ENCODE results near the gene CBY1. TPM values are rescaled to one million over a fixed set of nuclear protein-coding genes. Genes with fewer than 3 reads are reported as not detected.

The CBY1 gene
- total RNA-seq, 1 experiment from 2014 or later: 12.9 TPM

DNA sequence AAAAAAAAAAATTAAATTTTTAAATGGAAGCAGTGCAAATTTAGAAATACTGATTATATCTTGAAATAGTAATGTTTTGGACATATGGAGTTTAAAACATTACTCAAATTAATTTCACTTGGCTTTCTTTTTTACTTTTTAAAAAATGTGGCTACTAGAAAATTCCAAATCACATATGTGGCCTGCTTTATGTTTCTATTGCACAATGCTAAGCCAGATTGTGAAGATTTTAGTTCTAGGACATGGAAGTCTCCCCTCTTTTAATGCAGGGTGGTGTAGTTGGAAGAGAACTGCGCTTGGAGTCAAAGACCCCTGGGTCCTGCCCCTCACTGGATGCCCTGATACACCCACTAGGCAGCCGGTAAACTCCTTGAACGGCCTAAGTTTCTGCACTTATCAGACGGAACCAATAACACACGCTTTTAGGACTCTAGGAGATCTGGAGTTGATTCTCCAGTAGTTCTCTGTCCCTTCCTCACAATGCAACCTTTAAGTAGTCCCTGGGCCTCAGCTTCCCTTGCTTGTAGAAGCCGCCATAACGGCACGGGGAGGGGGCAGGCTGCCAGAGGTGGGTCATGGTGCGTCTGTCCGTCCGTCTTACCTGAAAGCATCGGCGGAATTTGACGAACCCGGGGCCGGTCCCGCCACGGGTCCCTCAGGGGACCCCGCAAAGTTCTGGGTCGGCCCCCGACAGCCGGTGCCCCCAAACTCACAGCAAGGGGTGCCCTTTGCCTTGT lies 751 bp upstream of the CBY1 start:
- BruUV-seq (replicated peaks): TSS peak; percentile 89
- peak; percentile 15 for DNase-seq

GRCh38 chr22:38657045-38657909 lies 839 bp downstream of the CBY1 start:
- CTCF ChIA-PET: no interaction called here
- ATAC-seq (peak; percentile 30), DNase-seq (peak; percentile 31)
- no peaks in the 10 kb centered on the region for H4K20me1 ChIP-seq (ENCODE audit: low read length)
- no peaks in the 10 kb centered on the region for H3K9me3 ChIP-seq (ENCODE audit: low read length)
- no TSS peak for BruUV-seq (replicated peaks)
- H3K9me2 ChIP-seq (replicated peaks; ENCODE audit: low read length): no peaks in the 10 kb centered on the region
- peak overlapping the region; percentile 86 for H3K4me2 ChIP-seq (ENCODE audit: low read length)
- H3K36me3 ChIP-seq (ENCODE audit: low read depth, low read length): no peaks in the 10 kb centered on the region
- peak overlapping the region; percentile 90; the same call in 1 of the 2 replicates for H3K27ac ChIP-seq (ENCODE audit: low read length)
- H2AFZ ChIP-seq (ENCODE audit: low read length): peak overlapping the region; percentile 99
- peaks cover 12% of the 10 kb centered on the region for H3K79me2 ChIP-seq (ENCODE audit: low read length)
- H3K4me1 ChIP-seq (ENCODE audit: insufficient read depth, low read length): 0 out of 2 replicates have a peak, but pooled peaks cover 3% of the 10 kb centered on the region
- H3K4me3 ChIP-seq (ENCODE audit: low read length): peak overlapping the region; percentile 97
- H3K27me3 ChIP-seq (ENCODE audit: low read length): no peaks in the 10 kb centered on the region
- H3F3A ChIP-seq (ENCODE audit: low read length, unreplicated experiment): no peaks in the 10 kb centered on the region
- H3K9ac ChIP-seq (ENCODE audit: low read length): peak overlapping the region; percentile 98
- TF ChIP-seq EZH2phosphoT487 (IDR thresholded peaks at IDR 0.05; ENCODE audit: borderline replicate concordance, low read length) (no peak), EZH2 (IDR thresholded peaks at IDR 0.05; ENCODE audit: low read length, unreplicated experiment) (no peak)
- TF ChIP-seq, protein P1, sequence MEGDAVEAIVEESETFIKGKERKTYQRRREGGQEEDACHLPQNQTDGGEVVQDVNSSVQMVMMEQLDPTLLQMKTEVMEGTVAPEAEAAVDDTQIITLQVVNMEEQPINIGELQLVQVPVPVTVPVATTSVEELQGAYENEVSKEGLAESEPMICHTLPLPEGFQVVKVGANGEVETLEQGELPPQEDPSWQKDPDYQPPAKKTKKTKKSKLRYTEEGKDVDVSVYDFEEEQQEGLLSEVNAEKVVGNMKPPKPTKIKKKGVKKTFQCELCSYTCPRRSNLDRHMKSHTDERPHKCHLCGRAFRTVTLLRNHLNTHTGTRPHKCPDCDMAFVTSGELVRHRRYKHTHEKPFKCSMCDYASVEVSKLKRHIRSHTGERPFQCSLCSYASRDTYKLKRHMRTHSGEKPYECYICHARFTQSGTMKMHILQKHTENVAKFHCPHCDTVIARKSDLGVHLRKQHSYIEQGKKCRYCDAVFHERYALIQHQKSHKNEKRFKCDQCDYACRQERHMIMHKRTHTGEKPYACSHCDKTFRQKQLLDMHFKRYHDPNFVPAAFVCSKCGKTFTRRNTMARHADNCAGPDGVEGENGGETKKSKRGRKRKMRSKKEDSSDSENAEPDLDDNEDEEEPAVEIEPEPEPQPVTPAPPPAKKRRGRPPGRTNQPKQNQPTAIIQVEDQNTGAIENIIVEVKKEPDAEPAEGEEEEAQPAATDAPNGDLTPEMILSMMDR (conservative IDR thresholded peaks at IDR 0.05; ENCODE audit: low read depth, low read length): no peak
- intact Hi-C loops (cut with micrococcal nuclease): no loop called here
- POLR2A ChIA-PET (ENCODE audit: unreplicated experiment): no interaction called here

More for the DNA sequence above, 751 bp upstream of the CBY1 start:
- Histone ChIP-seq H3K36me3 (ENCODE audit: low read depth, low read length) (no peaks in the 10 kb centered on the region), H3K4me1 (ENCODE audit: insufficient read depth, low read length) (0 out of 2 replicates have a peak, but pooled peaks cover 4% of the 10 kb centered on the region), H3K9me3 (ENCODE audit: low read length) (no peaks in the 10 kb centered on the region), H3K9me2 (replicated peaks; ENCODE audit: low read length) (no peaks in the 10 kb centered on the region), H3F3A (ENCODE audit: low read length, unreplicated experiment) (no peaks in the 10 kb centered on the region), H3K27ac (ENCODE audit: low read length) (peak overlapping the region; percentile 90), H3K27me3 (ENCODE audit: low read length) (no peaks in the 10 kb centered on the region), H3K4me2 (ENCODE audit: low read length) (peak overlapping the region; percentile 86), H3K79me2 (ENCODE audit: low read length) (peaks cover 12% of the 10 kb centered on the region), H4K20me1 (ENCODE audit: low read length) (no peaks in the 10 kb centered on the region), H2AFZ (ENCODE audit: low read length) (peak overlapping the region; percentile 99), H3K4me3 (ENCODE audit: low read length) (peak overlapping the region; percentile 97), H3K9ac (ENCODE audit: low read length) (peak overlapping the region; percentile 98)
- ChIA-PET POLR2A (ENCODE audit: unreplicated experiment) (no interaction called here), CTCF (no interaction called here)
- ATAC-seq: peak; percentile 10
- intact Hi-C loops (cut with micrococcal nuclease): no loop called here
- no peak for TF ChIP-seq EZH2phosphoT487 (IDR thresholded peaks at IDR 0.05; ENCODE audit: borderline replicate concordance, low read length)
- no peak for TF ChIP-seq EZH2 (IDR thresholded peaks at IDR 0.05; ENCODE audit: low read length, unreplicated experiment)
- TF ChIP-seq, protein P1 (conservative IDR thresholded peaks at IDR 0.05; ENCODE audit: low read depth, low read length): no peak

Measured in PC-3 (cell line).